ENCODE data around the gene EFNB2. TPM values are rescaled to one million over a fixed set of nuclear protein-coding genes. Genes with fewer than 3 reads are reported as not detected.

The EFNB2 gene
- total and polyA plus RNA-seq, 2 donors (not counting 3 experiments of a cell fraction or from before 2014, with no cell fraction given): 50.4 to 69.5 TPM

- peaks cover 8% of the 10 kb centered on the region for H3K4me1 ChIP-seq (ENCODE audit: control insufficient read depth, extremely low read depth, insufficient read depth, low read length)
- no peaks in the 10 kb centered on the region for H3K79me2 ChIP-seq (ENCODE audit: control insufficient read depth, insufficient read depth, low read length)
- H3K36me3 ChIP-seq (ENCODE audit: control insufficient read depth in 2 of 2, extremely low read depth in 1 of 2, insufficient read depth in 2 of 2, low read length in 2 of 2): no peaks in the 10 kb centered on the region
- H3K9me1 ChIP-seq (replicated peaks; ENCODE audit: control insufficient read depth, extremely low read depth, insufficient read depth, low read length): no peaks in the 10 kb centered on the region
- intact Hi-C loops (cut with micrococcal nuclease): no loop called here
- H3K4me3 ChIP-seq (replicated peaks in 1 of 3; ENCODE audit: insufficient read depth in 1 of 3, low read depth in 1 of 3, low read length in 3 of 3): no peak overlapping the region
- BruUV-seq (replicated peaks): no TSS peak
- no peak for DNase-seq (ENCODE audit: low read depth, low spot score)
- H3K4me2 ChIP-seq (ENCODE audit: insufficient read depth, low read length): no peak overlapping the region
- TF ChIP-seq POLR2AphosphoS5 (IDR thresholded peaks at IDR 0.05; ENCODE audit: insufficient read depth, low read depth, low read length) (no peak), MAX (IDR thresholded peaks at IDR 0.05; ENCODE audit: insufficient read depth, insufficient read length) (no peak), MYC (IDR thresholded peaks at IDR 0.05; ENCODE audit: low read depth, low read length) (no peak), EZH2 (IDR thresholded peaks at IDR 0.05; ENCODE audit: borderline replicate concordance, low read depth, low read length, severe bottlenecking) (no peak), JUN (IDR thresholded peaks at IDR 0.05; ENCODE audit: borderline replicate concordance, insufficient read depth, insufficient read length, low read depth) (no peak)
- CTCF ChIA-PET: no interaction called here
- dilution Hi-C loops (cut with MboI; ENCODE audit: extremely low pct_ligation_motif_present, low sequenced_read_pairs): no loop called here
- H4K20me1 ChIP-seq (replicated peaks; ENCODE audit: control insufficient read depth, extremely low read depth, insufficient read depth, low read length): no peaks in the 10 kb centered on the region
- H3K9me3 ChIP-seq (replicated peaks; ENCODE audit: control insufficient read depth, insufficient read depth, low read length): no peaks in the 10 kb centered on the region
- H3K27ac ChIP-seq (ENCODE audit: insufficient read depth, low read depth, low read length): no peak overlapping the region
- peaks cover 0 to 6% of the 10 kb centered on the region in 2 experiments for H3K27me3 ChIP-seq (ENCODE audit: control insufficient read depth in 2 of 2, insufficient read depth in 2 of 2, low read length in 2 of 2)
- no peak for FAIRE-seq
- no peak overlapping the region for H2AFZ ChIP-seq (ENCODE audit: low read depth, low read length)
- H3K9ac ChIP-seq (replicated peaks; ENCODE audit: extremely low read depth, insufficient read depth, low read length): no peak overlapping the region
- POLR2A ChIA-PET: interaction anchor here (0.7 kb wide), 1 partner anchor 61 kb away, joined by 4 read pairs; no protein-coding TSS in a partner anchor
Observed at GRCh38 chr13:106470576-106470975, 64.9 kb downstream of the EFNB2 start.

- POLR2A ChIA-PET: no interaction called here
- Histone ChIP-seq H3K27me3 (ENCODE audit: control insufficient read depth in 2 of 2, insufficient read depth in 2 of 2, low read length in 2 of 2) (peaks cover 0 to 6% of the 10 kb centered on the region in 2 experiments), H3K27ac (ENCODE audit: insufficient read depth, low read depth, low read length) (no peak overlapping the region), H3K4me1 (ENCODE audit: control insufficient read depth, extremely low read depth, insufficient read depth, low read length) (peaks cover 8% of the 10 kb centered on the region), H4K20me1 (replicated peaks; ENCODE audit: control insufficient read depth, extremely low read depth, insufficient read depth, low read length) (no peaks in the 10 kb centered on the region), H3K36me3 (ENCODE audit: control insufficient read depth in 2 of 2, extremely low read depth in 1 of 2, insufficient read depth in 2 of 2, low read length in 2 of 2) (no peaks in the 10 kb centered on the region), H3K9ac (replicated peaks; ENCODE audit: extremely low read depth, insufficient read depth, low read length) (no peak overlapping the region), H2AFZ (ENCODE audit: low read depth, low read length) (no peak overlapping the region), H3K4me2 (ENCODE audit: insufficient read depth, low read length) (no peak overlapping the region), H3K79me2 (ENCODE audit: control insufficient read depth, insufficient read depth, low read length) (no peaks in the 10 kb centered on the region), H3K4me3 (replicated peaks in 1 of 3; ENCODE audit: insufficient read depth in 1 of 3, low read depth in 1 of 3, low read length in 3 of 3) (no peak overlapping the region), H3K9me1 (replicated peaks; ENCODE audit: control insufficient read depth, extremely low read depth, insufficient read depth, low read length) (no peaks in the 10 kb centered on the region), H3K9me3 (replicated peaks; ENCODE audit: control insufficient read depth, insufficient read depth, low read length) (no peaks in the 10 kb centered on the region)
- CTCF ChIA-PET: no interaction called here
- FAIRE-seq (no peak), DNase-seq (ENCODE audit: low read depth, low spot score) (no peak)
- no TSS peak for BruUV-seq (replicated peaks)
- TF ChIP-seq JUN (IDR thresholded peaks at IDR 0.05; ENCODE audit: borderline replicate concordance, insufficient read depth, insufficient read length, low read depth) (no peak), MAX (IDR thresholded peaks at IDR 0.05; ENCODE audit: insufficient read depth, insufficient read length) (no peak), FOS (IDR thresholded peaks at IDR 0.05; ENCODE audit: borderline replicate concordance, insufficient read depth, low read length) (no peak), CTCF (IDR thresholded peaks at IDR 0.05; ENCODE audit: extremely low read depth in 1 of 2, insufficient read depth in 1 of 2, low read depth in 1 of 2, low read length in 2 of 2) (no peak), POLR2AphosphoS5 (IDR thresholded peaks at IDR 0.05; ENCODE audit: insufficient read depth, low read depth, low read length) (no peak), POLR2A (IDR thresholded peaks at IDR 0.05; ENCODE audit: low read depth, low read length) (no peak), GATA2 (IDR thresholded peaks at IDR 0.05; ENCODE audit: insufficient read depth, insufficient read length, low read depth, low read length) (no peak), MYC (IDR thresholded peaks at IDR 0.05; ENCODE audit: low read depth, low read length) (no peak), EZH2 (IDR thresholded peaks at IDR 0.05; ENCODE audit: borderline replicate concordance, low read depth, low read length, severe bottlenecking) (no peak)
- dilution Hi-C loops (cut with MboI; ENCODE audit: extremely low pct_ligation_motif_present, low sequenced_read_pairs) (no loop called here), intact Hi-C loops (cut with micrococcal nuclease) (no loop called here)
Observed at GRCh38 chr13:106468744-106469590, 66.5 kb downstream of the EFNB2 start.
